MCF 10A (cell line): ENCODE measurements around the gene CDCA8. TPM values are rescaled to one million over a fixed set of nuclear protein-coding genes. Genes with fewer than 3 reads are reported as not detected.

Experiments
- BruUV-seq: library from RNA; stranded (reverse); fragments of 400-500 nt; replicated peaks from 2 replicates; lab custom pipeline; 2021; lab: Mats Ljungman, UMichigan
- CTCF ChIA-PET: fragments of 300-600 bp; sonication (Branson Sonifier 250); formaldehyde crosslinking; extraction: SDS; loops from one replicate; lab custom pipeline; 2021; ENCODE audit warnings: antibody characterized with exemption, inconsistent platforms; lab: Yijun Ruan, JAX
- POLR2A ChIA-PET: fragments of 300-600, 350-650 bp; sonication (Branson Sonifier 250); formaldehyde crosslinking; extraction: SDS; loops from one replicate; lab custom pipeline; 2020; ENCODE audit warnings: antibody characterized with exemption, inconsistent platforms; lab: Yijun Ruan, JAX
- DNase-seq: peaks from one replicate; pipeline ENCODE4 v3.0.0-alpha.2; 2018; ENCODE audit not compliant: unreplicated experiment
- H3K27ac Mint-ChIP-seq: one replicate; pipeline ENCODE4 v1.8.0; 2022; ENCODE audit warnings: mild to moderate bottlenecking, low read depth, mixed read lengths; ENCODE audit not compliant: unreplicated experiment
- H3K27me3 Mint-ChIP-seq: one replicate; pipeline ENCODE4 v1.8.0; 2022; ENCODE audit warnings: mixed read lengths; ENCODE audit not compliant: insufficient read depth, unreplicated experiment
- H3K36me3 Mint-ChIP-seq: one replicate; pipeline ENCODE4 v1.8.0; 2022; ENCODE audit warnings: mild to moderate bottlenecking, moderate library complexity, mixed read lengths; ENCODE audit not compliant: insufficient read depth, unreplicated experiment
- H3K4me1 Mint-ChIP-seq: one replicate; pipeline ENCODE4 v1.8.0; 2022; ENCODE audit warnings: mixed read lengths; ENCODE audit not compliant: insufficient read depth, unreplicated experiment
- H3K4me3 Mint-ChIP-seq: one replicate; pipeline ENCODE4 v1.8.0; 2022; ENCODE audit warnings: mild to moderate bottlenecking, moderate library complexity, mixed read lengths; ENCODE audit not compliant: unreplicated experiment
- H3K9me3 Mint-ChIP-seq: one replicate; pipeline ENCODE4 v1.8.0; 2022; ENCODE audit warnings: mixed read lengths; ENCODE audit not compliant: unreplicated experiment
- CTCF ChIP-seq: fragments of 200-600 bp; IDR thresholded peaks from one replicate; pipeline ENCODE4 v1.8.0; 2022; ENCODE audit warnings: antibody characterized with exemption, mild to moderate bottlenecking; ENCODE audit not compliant: unreplicated experiment
- intact Hi-C: fragments of 100-400 bp; cut with micrococcal nuclease; formaldehyde crosslinking; loops from 2 replicates; pipeline ENCODE4 v1.14.1; 2022
- total RNA-seq: library from RNA; stranded (reverse); gene quantifications from 2 replicates; pipeline ENCODE4 v1.2.3, GENCODE V29; 2022

Gene CDCA8
- total RNA-seq, 1 experiment from 2014 or later: 21.8 TPM

DNA sequence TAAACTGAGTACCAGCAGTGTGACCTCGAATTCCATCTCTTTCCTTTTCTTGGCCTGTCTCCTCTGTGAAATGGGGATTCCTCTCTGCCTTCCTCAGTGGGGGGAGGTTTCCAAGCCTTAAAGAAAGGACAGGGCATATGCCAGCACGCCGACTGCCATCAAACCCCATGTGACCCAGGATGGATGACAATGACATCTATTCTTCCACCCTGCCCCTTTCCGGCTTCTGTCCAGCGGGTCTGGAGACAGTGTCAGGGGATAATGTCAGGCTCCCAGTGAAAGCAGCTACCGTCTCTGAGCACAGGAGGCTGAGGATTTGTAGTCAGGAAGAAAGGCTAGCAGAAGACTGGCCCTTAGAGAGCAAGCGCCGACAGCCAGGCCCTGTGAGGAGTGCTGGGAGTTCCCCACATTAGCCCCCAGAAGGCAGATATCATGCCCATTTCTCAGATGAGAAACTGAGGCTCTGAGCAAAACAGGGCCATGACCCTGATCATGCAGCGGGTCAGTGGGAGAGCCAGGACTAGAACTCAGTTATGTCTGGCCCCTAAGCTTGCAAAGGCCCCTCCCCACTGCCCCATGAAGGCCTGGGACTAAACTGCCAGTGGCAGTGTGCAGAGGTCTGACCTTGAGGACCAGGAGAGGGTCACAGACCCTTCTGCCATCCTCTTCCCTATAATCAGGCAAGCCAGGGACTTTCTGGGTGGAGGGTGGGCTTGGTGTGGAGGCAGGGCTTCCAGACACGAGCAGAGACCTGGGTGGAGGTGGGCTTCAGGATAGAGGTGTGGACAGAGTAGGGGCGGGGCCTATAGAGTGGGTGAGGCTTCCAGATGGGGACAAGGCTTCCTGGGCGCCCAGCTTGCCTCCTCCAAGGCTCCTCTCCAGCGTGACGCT lies 30.1 kb downstream of the CDCA8 start:
- ChIA-PET POLR2A (no interaction called here), CTCF (interaction anchor here (0.6 to 0.9 kb wide), 2 partner anchors 15 to 195 kb away, joined by 3 to 4 read pairs; no protein-coding TSS in a partner anchor)
- peaks cover 31% of the 10 kb centered on the region for H3K27me3 Mint-ChIP-seq
- no TSS peak for BruUV-seq
- TF ChIP-seq CTCF: no peak
- H3K9me3 Mint-ChIP-seq: no peaks in the 10 kb centered on the region
- DNase-seq: no peak
- intact Hi-C loops: no loop called here
- no peak overlapping the region for H3K27ac Mint-ChIP-seq
- H3K36me3 Mint-ChIP-seq: no peaks in the 10 kb centered on the region
- no peak overlapping the region for H3K4me3 Mint-ChIP-seq
- no peaks in the 10 kb centered on the region for H3K4me1 Mint-ChIP-seq

GRCh38 chr1:37723072-37723389 lies 30.7 kb downstream of the CDCA8 start:
- no peaks in the 10 kb centered on the region for H3K4me1 Mint-ChIP-seq
- POLR2A ChIA-PET: no interaction called here
- no peak for DNase-seq
- H3K36me3 Mint-ChIP-seq: no peaks in the 10 kb centered on the region
- peaks cover 37% of the 10 kb centered on the region for H3K27me3 Mint-ChIP-seq
- intact Hi-C loops: no loop called here
- CTCF ChIA-PET: interaction anchor here (0.6 kb wide), 1 partner anchor 196 kb away, joined by 3 read pairs; no protein-coding TSS in a partner anchor
- H3K4me3 Mint-ChIP-seq: no peak overlapping the region
- no TSS peak for BruUV-seq
- no peaks in the 10 kb centered on the region for H3K9me3 Mint-ChIP-seq
- H3K27ac Mint-ChIP-seq: no peak overlapping the region
- TF ChIP-seq CTCF: no peak

DNA sequence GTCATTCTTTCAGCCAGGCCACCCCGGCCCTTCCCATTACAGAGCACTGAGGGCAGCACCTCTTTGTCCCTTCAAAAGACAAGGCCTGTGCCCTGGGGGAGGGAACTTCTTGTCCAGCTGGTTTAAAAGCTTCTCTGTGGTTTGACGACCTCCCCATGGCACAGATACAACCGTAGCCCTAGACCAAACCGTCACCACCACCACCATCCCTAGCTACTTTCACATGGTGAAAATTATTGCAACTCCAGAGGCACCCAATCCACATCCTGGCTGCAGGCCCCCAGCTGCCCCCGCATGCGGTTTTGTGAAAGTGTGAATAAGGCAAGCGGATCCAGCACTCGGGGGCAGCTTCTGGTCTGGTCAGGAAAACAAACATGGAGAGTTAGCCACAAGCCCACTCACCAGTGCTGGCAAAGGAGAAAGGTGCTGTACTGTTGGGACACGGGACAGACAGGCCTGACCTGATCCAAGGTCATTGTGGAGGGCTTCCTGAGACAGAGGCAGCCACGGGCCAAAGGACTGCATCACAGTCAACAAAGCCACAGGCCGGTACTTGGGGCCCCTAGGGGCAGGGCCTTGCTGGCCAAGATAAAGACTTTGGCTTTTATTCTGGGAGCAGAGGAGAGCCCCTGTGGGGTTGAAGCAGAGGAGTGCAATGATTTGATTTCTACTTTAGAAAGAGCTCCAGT lies 31.2 kb downstream of the CDCA8 start:
- no peak overlapping the region for H3K4me3 Mint-ChIP-seq
- H3K27ac Mint-ChIP-seq: no peak overlapping the region
- DNase-seq: no peak
- BruUV-seq: no TSS peak
- intact Hi-C loops: no loop called here
- H3K9me3 Mint-ChIP-seq: no peaks in the 10 kb centered on the region
- ChIA-PET POLR2A (interaction anchor here (0.7 kb wide), 1 partner anchor 479 kb away, joined by 3 read pairs; no protein-coding TSS in a partner anchor), CTCF (no interaction called here)
- H3K27me3 Mint-ChIP-seq: peaks cover 42% of the 10 kb centered on the region
- no peaks in the 10 kb centered on the region for H3K4me1 Mint-ChIP-seq
- no peaks in the 10 kb centered on the region for H3K36me3 Mint-ChIP-seq
- no peak for TF ChIP-seq CTCF

GRCh38 chr1:37724575-37724974 lies 32.3 kb downstream of the CDCA8 start:
- no peaks in the 10 kb centered on the region for H3K36me3 Mint-ChIP-seq
- peaks cover 49% of the 10 kb centered on the region for H3K27me3 Mint-ChIP-seq
- no peak overlapping the region for H3K27ac Mint-ChIP-seq
- ChIA-PET CTCF (interaction anchor here (0.6 kb wide), 1 partner anchor 1208 kb away, joined by 3 read pairs; no protein-coding TSS in a partner anchor), POLR2A (interaction anchor here (0.6 kb wide), 1 partner anchor 1307 kb away, joined by 3 read pairs; no protein-coding TSS in a partner anchor)
- no peak for TF ChIP-seq CTCF
- DNase-seq: no peak
- H3K4me1 Mint-ChIP-seq: no peaks in the 10 kb centered on the region
- no peak overlapping the region for H3K4me3 Mint-ChIP-seq
- BruUV-seq: no TSS peak
- no peaks in the 10 kb centered on the region for H3K9me3 Mint-ChIP-seq
- intact Hi-C loops: no loop called here
